ENCODE measurements around the gene HACD2.

DNA sequence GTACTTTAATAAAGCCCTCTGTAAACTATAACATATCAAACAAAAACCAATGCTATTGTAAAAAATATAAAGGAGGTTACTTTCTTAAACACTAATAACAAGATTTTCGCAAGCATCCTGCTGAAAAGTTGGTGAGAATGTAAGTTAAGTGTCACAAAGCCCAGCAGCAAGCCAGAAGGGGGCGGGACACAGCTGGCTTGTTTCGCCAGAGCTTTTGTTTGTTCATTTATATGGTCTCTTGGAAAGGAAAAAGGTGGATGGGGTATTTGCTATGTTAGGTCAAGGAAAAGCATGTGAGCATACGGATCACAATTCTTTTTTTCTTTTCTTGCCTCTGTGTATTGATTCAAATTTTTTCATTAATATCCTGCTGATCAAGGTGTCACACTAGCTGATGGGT is 59.9 kb downstream of the HACD2 start:
- TF ChIP-seq CEBPB (IDR thresholded peaks at IDR 0.05): no peak
- TF ChIP-seq, protein P1, sequence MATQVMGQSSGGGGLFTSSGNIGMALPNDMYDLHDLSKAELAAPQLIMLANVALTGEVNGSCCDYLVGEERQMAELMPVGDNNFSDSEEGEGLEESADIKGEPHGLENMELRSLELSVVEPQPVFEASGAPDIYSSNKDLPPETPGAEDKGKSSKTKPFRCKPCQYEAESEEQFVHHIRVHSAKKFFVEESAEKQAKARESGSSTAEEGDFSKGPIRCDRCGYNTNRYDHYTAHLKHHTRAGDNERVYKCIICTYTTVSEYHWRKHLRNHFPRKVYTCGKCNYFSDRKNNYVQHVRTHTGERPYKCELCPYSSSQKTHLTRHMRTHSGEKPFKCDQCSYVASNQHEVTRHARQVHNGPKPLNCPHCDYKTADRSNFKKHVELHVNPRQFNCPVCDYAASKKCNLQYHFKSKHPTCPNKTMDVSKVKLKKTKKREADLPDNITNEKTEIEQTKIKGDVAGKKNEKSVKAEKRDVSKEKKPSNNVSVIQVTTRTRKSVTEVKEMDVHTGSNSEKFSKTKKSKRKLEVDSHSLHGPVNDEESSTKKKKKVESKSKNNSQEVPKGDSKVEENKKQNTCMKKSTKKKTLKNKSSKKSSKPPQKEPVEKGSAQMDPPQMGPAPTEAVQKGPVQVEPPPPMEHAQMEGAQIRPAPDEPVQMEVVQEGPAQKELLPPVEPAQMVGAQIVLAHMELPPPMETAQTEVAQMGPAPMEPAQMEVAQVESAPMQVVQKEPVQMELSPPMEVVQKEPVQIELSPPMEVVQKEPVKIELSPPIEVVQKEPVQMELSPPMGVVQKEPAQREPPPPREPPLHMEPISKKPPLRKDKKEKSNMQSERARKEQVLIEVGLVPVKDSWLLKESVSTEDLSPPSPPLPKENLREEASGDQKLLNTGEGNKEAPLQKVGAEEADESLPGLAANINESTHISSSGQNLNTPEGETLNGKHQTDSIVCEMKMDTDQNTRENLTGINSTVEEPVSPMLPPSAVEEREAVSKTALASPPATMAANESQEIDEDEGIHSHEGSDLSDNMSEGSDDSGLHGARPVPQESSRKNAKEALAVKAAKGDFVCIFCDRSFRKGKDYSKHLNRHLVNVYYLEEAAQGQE (IDR thresholded peaks at IDR 0.05; ENCODE audit: low read depth): no peak
- TF ChIP-seq TEAD4 (IDR thresholded peaks at IDR 0.05): no peak
- TF ChIP-seq, protein P2, sequence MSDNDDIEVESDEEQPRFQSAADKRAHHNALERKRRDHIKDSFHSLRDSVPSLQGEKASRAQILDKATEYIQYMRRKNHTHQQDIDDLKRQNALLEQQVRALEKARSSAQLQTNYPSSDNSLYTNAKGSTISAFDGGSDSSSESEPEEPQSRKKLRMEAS (IDR thresholded peaks at IDR 0.05): no peak
- TF ChIP-seq, protein P3, sequence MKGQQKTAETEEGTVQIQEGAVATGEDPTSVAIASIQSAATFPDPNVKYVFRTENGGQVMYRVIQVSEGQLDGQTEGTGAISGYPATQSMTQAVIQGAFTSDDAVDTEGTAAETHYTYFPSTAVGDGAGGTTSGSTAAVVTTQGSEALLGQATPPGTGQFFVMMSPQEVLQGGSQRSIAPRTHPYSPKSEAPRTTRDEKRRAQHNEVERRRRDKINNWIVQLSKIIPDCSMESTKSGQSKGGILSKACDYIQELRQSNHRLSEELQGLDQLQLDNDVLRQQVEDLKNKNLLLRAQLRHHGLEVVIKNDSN (IDR thresholded peaks at IDR 0.05): no peak
- no peak for TF ChIP-seq YY1 (IDR thresholded peaks at IDR 0.05; ENCODE audit: low read depth)

Measured in Ishikawa (cell line).